Glomerular visceral epithelial cell (primary cell): ENCODE data around the gene LRRK2.
"Not testable (repeated sequence)": the region's sequence is repeated elsewhere in the genome, so short reads cannot be mapped to it uniquely, and the experiment has no call there.

ENCODE experiments used
- DNase-seq: peaks from one replicate; pipeline ENCODE4 v3.0.0-alpha.2; 2016; ENCODE audit errors: extremely low spot score

Gene LRRK2

GRCh38 chr12:40212566-40212965 is 12.2 kb upstream of the LRRK2 start:
- no peak for DNase-seq

DNA sequence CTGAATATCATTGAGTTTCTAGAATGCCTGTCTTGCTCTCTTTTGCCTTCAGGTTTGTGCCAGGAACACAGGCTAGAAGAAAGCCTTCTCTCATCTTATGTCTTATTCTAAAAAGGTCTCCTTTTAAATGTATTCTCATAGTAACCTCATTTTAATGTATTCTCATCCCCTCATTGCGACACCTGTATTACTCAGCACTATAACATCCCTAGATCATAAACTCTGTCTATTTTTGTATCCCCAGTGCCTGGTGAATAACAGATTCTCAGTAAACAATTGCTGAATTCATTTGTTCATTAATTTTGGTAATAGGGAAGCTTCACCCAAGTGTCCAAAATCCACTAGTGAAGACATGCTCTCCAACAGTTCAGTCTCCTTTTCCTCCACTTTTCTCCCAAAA is 8.8 kb upstream of the LRRK2 start:
- no peak for DNase-seq

DNA sequence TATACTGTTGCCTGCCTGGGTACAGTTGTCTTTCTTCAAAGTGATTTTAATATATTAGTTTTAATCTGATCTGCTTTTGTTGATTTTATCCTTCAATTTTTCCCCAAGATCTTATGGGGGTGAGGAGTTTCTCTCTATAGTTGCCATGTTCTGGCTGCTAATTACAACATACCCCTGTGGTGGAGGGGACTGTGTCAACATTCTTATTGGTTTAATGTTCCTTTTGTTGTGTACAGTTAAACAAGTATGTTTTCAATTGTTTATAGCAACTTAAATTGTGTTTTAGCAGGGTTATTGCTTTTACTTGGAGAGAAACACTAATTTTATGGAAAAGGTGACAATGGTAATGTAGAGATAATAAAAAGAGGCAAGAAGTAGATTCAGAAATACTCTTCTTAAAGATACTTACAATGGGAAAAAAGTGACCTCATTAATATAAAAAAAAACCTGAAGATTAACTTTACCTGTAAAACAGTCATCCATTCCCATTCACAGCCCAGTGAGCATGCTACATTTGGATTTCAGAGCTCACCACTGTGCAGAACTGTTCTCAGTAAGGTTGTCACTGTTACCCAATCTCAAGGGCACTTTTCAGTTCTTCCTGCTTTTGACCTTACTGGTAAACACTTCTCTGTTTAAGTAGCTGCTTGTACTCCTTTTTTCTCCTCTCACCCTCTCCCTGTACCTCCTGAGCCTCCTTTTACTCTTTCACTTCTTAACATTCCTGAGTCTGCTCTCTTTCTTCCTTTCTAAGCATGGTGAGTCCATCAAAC is 8.1 kb upstream of the LRRK2 start:
- DNase-seq: no peak

- DNase-seq: no peak
These were observed 5.0 kb upstream of the LRRK2 start for GRCh38 chr12:40219760-40220159.

DNA sequence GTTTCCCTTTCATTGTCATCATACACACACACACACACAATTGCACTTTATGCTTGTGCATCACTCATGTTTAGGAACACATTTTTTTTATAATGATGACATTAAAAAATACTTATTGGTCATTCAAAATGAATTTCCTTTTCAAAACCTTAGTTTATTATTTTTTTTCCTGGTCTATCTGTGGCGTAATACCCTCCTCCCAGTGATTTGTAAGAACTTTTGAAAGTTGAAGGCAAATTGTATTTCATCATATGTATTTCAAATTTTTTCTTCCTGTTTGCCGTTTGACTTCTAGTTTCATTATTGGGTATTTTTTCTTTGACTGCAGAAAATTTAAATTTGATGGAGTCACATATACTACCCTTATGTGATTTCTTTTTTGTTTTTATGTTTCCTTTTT is 2.5 kb upstream of the LRRK2 start:
- DNase-seq: no peak

DNA sequence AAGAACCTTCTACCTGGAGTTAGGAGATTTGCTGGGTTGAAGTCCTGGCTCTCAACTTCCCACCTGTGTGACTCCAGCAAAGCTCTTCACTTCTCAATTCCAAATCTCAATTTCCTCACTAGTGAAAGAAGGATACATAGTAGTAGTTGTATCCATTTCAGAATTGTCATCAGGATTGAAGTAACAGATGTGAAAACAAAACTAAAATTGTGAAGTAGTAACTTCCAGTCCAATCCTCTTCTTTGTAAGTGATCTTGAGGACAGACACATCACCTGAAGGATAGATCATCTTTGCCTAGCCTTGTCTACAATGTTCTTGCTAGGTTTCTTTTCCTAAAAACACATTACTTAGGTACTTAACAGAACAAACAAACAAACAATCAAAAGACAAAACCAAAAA is 1.2 kb upstream of the LRRK2 start:
- no peak for DNase-seq

- peak; percentile 1 for DNase-seq
These were observed 663 bp downstream of the LRRK2 start for GRCh38 chr12:40225337-40225983.

DNA sequence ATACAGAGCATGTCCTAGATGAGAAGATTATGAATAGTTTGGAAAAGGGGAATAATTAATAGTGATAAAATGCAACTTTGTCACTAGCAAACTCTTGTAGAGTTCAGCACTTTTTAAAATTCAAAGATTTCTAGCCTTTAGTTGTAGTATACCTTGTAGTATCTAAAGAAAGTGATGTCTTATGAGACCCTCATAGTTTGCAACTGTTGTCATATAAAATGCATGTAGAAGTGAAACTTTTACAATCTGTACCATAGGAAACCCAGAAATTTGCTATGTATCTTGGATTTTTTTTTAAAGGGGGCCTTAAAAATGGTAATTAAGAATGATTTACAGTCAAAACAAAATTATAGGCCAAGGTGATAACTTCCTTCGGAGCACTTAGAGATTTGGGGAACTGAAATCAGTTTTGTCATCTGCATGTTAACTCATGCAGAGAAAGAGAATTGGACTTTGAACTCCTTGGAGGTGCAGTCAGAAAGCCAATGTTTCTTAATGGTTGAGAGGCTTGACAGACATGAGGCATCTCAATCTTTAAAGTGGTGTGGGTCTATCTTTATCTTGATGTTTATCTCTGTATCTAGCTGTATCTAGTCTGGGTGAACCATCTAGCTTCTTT is 1.3 kb downstream of the LRRK2 start:
- DNase-seq: peak; percentile 16

GRCh38 chr12:40226705-40227104 is 1.9 kb downstream of the LRRK2 start:
- peak; percentile 71 for DNase-seq

- no peak for DNase-seq
These were observed 2.6 kb downstream of the LRRK2 start for GRCh38 chr12:40227447-40227846.

GRCh38 chr12:40228727-40229126 is 3.9 kb downstream of the LRRK2 start:
- no peak for DNase-seq

DNA sequence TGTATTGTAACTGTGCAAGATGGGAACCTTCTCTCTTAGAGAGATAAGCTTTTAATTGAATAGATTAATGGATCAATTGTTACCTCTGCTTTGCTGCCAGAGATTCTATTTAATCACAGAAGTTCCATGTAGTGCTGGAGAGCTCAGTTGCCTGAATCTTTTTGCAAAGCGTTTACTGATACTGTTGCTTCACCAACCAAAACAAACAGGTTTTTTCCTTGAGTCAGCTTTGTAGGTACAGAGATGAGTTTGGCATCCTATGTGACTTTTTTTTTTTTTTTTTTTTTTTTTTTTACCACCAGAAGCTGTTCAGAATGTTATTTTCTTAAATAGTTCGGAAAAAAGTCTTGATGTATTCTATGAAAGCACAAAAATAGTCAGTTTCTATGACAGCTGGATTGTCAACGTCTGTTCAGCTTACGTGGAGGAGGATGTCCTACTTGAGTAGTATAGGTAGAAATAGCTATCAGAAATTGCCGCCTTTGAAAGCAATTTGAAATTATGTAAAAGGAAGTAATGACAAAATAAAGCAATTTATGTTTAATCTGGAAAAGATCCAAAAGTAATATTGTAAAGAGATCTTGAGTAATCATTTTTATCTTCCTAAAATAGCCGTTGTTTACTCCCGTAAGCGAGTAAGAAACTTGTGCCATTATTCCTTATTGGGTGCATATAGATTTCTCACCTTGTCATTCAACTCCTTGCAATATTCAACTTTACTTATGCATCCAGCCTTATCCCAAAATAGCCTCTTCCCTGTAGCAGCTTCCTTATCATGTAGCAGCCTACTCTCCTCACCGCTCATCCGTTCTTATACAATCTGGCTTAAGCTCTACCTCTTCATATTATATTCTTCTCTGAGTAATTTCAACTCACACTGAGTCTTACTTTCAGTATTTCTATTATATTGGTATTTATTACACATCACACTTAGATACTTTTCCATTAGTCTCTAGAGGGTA is 5.2 kb downstream of the LRRK2 start:
- no peak for DNase-seq

- DNase-seq: no peak
These were observed 7.8 kb downstream of the LRRK2 start for GRCh38 chr12:40232602-40233001.

GRCh38 chr12:40233741-40234367 is 9.1 kb downstream of the LRRK2 start:
- no peak for DNase-seq

DNA sequence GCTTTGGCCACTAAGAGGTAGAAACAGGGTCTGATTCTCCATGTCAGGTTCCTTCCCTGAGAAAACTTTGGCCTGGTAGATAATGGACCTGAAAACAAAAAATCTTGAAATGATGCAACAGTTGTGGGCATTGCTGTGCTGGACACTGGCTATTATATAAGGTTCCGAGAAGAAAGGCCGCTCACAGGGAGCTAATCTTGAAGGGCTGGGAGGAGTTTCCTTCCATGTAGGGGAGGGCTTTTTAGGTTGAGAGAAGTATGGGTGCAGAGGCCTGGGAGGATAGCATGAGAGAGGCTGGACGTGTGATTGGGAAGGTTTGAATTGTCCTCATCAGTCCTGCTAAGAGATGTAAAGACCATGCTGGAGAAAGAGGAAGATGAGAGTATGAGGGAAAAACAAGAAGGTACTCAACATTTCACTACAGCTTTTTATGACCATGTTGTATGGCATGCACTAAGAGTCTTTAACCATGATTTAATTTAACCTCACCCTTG is 11.6 kb downstream of the LRRK2 start:
- no peak for DNase-seq

GRCh38 chr12:40238266-40238902 is 13.6 kb downstream of the LRRK2 start:
- DNase-seq: no peak

- no peak for DNase-seq
These were observed 14.2 kb downstream of the LRRK2 start for GRCh38 chr12:40238979-40239378.

DNA sequence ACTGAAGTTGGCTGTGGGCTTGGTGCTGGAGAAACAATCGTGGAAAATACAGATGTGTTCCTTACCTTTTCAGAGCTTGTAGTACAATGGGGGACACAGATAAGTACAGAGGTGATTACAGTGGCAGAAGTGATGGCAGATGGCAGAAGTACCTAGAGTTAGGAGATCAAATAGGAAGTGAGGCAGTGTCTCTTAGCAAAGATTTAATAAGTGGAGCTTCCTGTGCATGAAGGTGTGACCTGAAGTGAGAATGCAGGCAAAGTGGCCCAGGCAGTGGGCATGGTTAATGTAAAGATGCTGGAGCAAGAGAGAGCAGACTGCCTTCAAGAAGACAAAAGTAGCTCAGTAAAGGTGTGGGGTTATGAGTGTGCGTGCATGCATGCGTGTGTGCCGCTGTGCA is 16.0 kb downstream of the LRRK2 start:
- no peak for DNase-seq

GRCh38 chr12:40241741-40242140 is 16.9 kb downstream of the LRRK2 start:
- no peak for DNase-seq

GRCh38 chr12:40244526-40245156 is 19.8 kb downstream of the LRRK2 start:
- DNase-seq: not testable (repeated sequence)
